H1 (cell line): Measurements from ENCODE around the gene ZNF346. TPM values are rescaled to one million over a fixed set of nuclear protein-coding genes. Genes with fewer than 3 reads are reported as not detected.

Source experiments
- CTCF ChIA-PET: fragments of 300-600 bp; sonication (Branson Sonifier 250); formaldehyde crosslinking; loops from one replicate; lab custom pipeline; 2021; ENCODE audit not compliant: partially characterized antibody; lab: Charles Lee
- POLR2A ChIA-PET: fragments of 300-600 bp; sonication (Branson Sonifier 250); formaldehyde crosslinking; loops from one replicate; lab custom pipeline; 2021; ENCODE audit warnings: inconsistent platforms; ENCODE audit not compliant: partially characterized antibody; lab: Charles Lee
- DNase-seq, 2 experiments: peaks; one replicate each; pipeline versions ENCODE4 v3.0.0 to v3.0.0-alpha.2; 2010 to 2022; ENCODE audit warnings: low spot score in 2 of 2, low read depth in 1 of 2, mixed read lengths in 1 of 2
- FAIRE-seq: peaks from 2 replicates; lab custom pipeline; 2011; peaks lifted over from hg19 to GRCh38; lab: Jason Lieb, UNC
- H2AFZ ChIP-seq: 2 replicates; pipeline ENCODE4 v1.8.1; 2012; ENCODE audit warnings: low read length, inconsistent platforms
- H2AK5ac ChIP-seq: 2 replicates; pipeline ENCODE4 v1.6.1; 2013; ENCODE audit warnings: low read depth, low read length
- H2BK120ac ChIP-seq: replicated peaks from 2 replicates; pipeline ENCODE3; 2013; ENCODE audit warnings: low read depth, low read length, inconsistent platforms
- H2BK12ac ChIP-seq: 2 replicates; pipeline ENCODE4 v1.6.1; 2013; ENCODE audit warnings: low read depth, low read length
- H2BK15ac ChIP-seq: 2 replicates; pipeline ENCODE4 v1.6.1; 2013; ENCODE audit warnings: low read length
- H2BK20ac ChIP-seq: 2 replicates; pipeline ENCODE4 v1.6.1; 2013; ENCODE audit warnings: low read length
- H2BK5ac ChIP-seq: 2 replicates; pipeline ENCODE4 v1.6.1; 2013; ENCODE audit warnings: low read depth, low read length
- H3K14ac ChIP-seq: 2 replicates; pipeline ENCODE4 v1.6.1; 2013; ENCODE audit warnings: inconsistent platforms; ENCODE audit not compliant: insufficient read length
- H3K18ac ChIP-seq: 2 replicates; pipeline ENCODE4 v1.6.1; 2013; ENCODE audit warnings: low read length; ENCODE audit errors: extremely low read depth
- H3K23ac ChIP-seq: 2 replicates; pipeline ENCODE4 v1.6.1; 2013; ENCODE audit warnings: inconsistent platforms; ENCODE audit not compliant: insufficient read length
- H3K23me2 ChIP-seq: 2 replicates; pipeline ENCODE4 v1.6.1; 2013; ENCODE audit warnings: low read depth, low read length
- H3K27ac ChIP-seq: 2 replicates; pipeline ENCODE4 v1.6.1; 2011; ENCODE audit warnings: low read depth, low read length, inconsistent platforms
- H3K27me3 ChIP-seq, 4 experiments: replicated peaks in 1 of 4; 1 replicate in 1 of 4; 2 replicates in 3 of 4; pipeline versions ENCODE4 v1.6.1 to v1.8.1; 2011 to 2013; ENCODE audit warnings: low read length in 3 of 4, mild to moderate bottlenecking in 3 of 4, inconsistent platforms in 2 of 4, mixed read lengths in 2 of 4, moderate library complexity in 1 of 4; ENCODE audit not compliant: control insufficient read depth in 3 of 4, insufficient read depth in 3 of 4; ENCODE audit errors: extremely low read depth in 1 of 4
- H3K36me3 ChIP-seq, 4 experiments: 2 replicates each; pipeline versions ENCODE4 v1.6.1 to v1.8.1; 2011 to 2013; ENCODE audit warnings: mild to moderate bottlenecking in 4 of 4, low read length in 3 of 4, moderate library complexity in 2 of 4, control low read depth in 1 of 4, inconsistent platforms in 1 of 4; ENCODE audit not compliant: insufficient read depth in 4 of 4, control insufficient read depth in 2 of 4
- H3K4ac ChIP-seq: replicated peaks from 2 replicates; pipeline ENCODE3; 2013; ENCODE audit warnings: low read length, low read depth, mixed read lengths, inconsistent platforms; ENCODE audit not compliant: insufficient read length
- H3K4me1 ChIP-seq, 4 experiments: replicated peaks in 1 of 4; 1 replicate in 1 of 4; 2 replicates in 3 of 4; pipeline versions ENCODE4 v1.6.1 to v1.8.1; 2011 to 2013; ENCODE audit warnings: low read length in 3 of 4, inconsistent platforms in 2 of 4, mixed read lengths in 1 of 4; ENCODE audit not compliant: insufficient read depth in 4 of 4, control insufficient read depth in 3 of 4
- H3K4me2 ChIP-seq, 2 experiments: 2 replicates each; pipeline versions ENCODE4 v1.6.1 to v1.8.1; 2011 to 2013; ENCODE audit warnings: low read depth in 2 of 2, low read length in 2 of 2, control low read depth in 1 of 2, inconsistent platforms in 1 of 2, mild to moderate bottlenecking in 1 of 2; ENCODE audit not compliant: insufficient read depth in 1 of 2
- H3K4me3 ChIP-seq, 4 experiments: fragments of 200-600, 300-600 bp in 1 of 4; sonication (generic), shearing (Covaris generic), sonication (Bioruptor Twin) in 1 of 4; 2 replicates each; pipeline versions ENCODE4 v1.5.1 to v1.8.1; 2011 to 2016; ENCODE audit warnings: low read length in 4 of 4, low read depth in 3 of 4, control low read depth in 2 of 4, inconsistent platforms in 2 of 4, mild to moderate bottlenecking in 2 of 4, mixed read lengths in 1 of 4, moderate library complexity in 1 of 4; ENCODE audit not compliant: insufficient read depth in 2 of 4; ENCODE audit errors: extremely low read depth in 1 of 4
- H3K56ac ChIP-seq: replicated peaks from 2 replicates; pipeline ENCODE3; 2013; ENCODE audit warnings: low read depth, mild to moderate bottlenecking, mixed read lengths, low read length, inconsistent platforms; ENCODE audit not compliant: insufficient read length
- H3K79me1 ChIP-seq: 2 replicates; pipeline ENCODE4 v1.6.1; 2013; ENCODE audit warnings: low read depth, low read length, control low read depth
- H3K79me2 ChIP-seq, 2 experiments: 2 replicates each; pipeline versions ENCODE4 v1.6.1 to v1.8.1; 2012 to 2013; ENCODE audit warnings: low read length in 2 of 2, mild to moderate bottlenecking in 2 of 2, inconsistent platforms in 1 of 2; ENCODE audit not compliant: insufficient read depth in 2 of 2, control insufficient read depth in 1 of 2
- H3K9ac ChIP-seq, 4 experiments: replicated peaks in 1 of 4; 1 replicate in 1 of 4; 2 replicates in 3 of 4; pipeline versions ENCODE4 v1.6.1 to v1.8.1; 2011 to 2013; ENCODE audit warnings: low read depth in 3 of 4, low read length in 3 of 4, control low read depth in 2 of 4, mild to moderate bottlenecking in 2 of 4, moderate library complexity in 2 of 4, inconsistent platforms in 1 of 4; ENCODE audit errors: extremely low read depth in 1 of 4
- H3K9me3 ChIP-seq, 2 experiments: 2 replicates each; pipeline versions ENCODE4 v1.6.1 to v1.8.1; 2012 to 2013; ENCODE audit warnings: mild to moderate bottlenecking in 2 of 2, moderate library complexity in 2 of 2, control low read depth in 1 of 2, inconsistent platforms in 1 of 2, low read depth in 1 of 2, low read length in 1 of 2, mixed read lengths in 1 of 2; ENCODE audit not compliant: insufficient read depth in 2 of 2
- H4K20me1 ChIP-seq, 2 experiments: replicated peaks in 1 of 2; 2 replicates each; pipeline versions ENCODE3 to v1.8.1; 2011 to 2013; ENCODE audit warnings: inconsistent platforms in 2 of 2, low read length in 2 of 2, mild to moderate bottlenecking in 1 of 2; ENCODE audit not compliant: insufficient read depth in 2 of 2, control insufficient read depth in 1 of 2
- H4K5ac ChIP-seq: 2 replicates; pipeline ENCODE4 v1.6.1; 2013; ENCODE audit warnings: low read length, low read depth, mixed read lengths, inconsistent platforms; ENCODE audit not compliant: insufficient read length
- H4K8ac ChIP-seq: 2 replicates; pipeline ENCODE4 v1.8.0; 2013; ENCODE audit warnings: mild to moderate bottlenecking, moderate library complexity, low read length, inconsistent platforms; ENCODE audit not compliant: insufficient read depth; ENCODE audit errors: extremely low read depth
- H4K91ac ChIP-seq: replicated peaks from 2 replicates; pipeline ENCODE3; 2013; ENCODE audit warnings: low read length, mixed read lengths, inconsistent platforms; ENCODE audit not compliant: insufficient read length
- CEBPB ChIP-seq: IDR thresholded peaks from 2 replicates; pipeline ENCODE4 v1.6.1; 2012; ENCODE audit warnings: low read depth, low read length
- CHD2 ChIP-seq: IDR thresholded peaks from 2 replicates; pipeline ENCODE4 v1.6.1; 2012; ENCODE audit warnings: low read length, improper control_type of control experiment
- EGR1 ChIP-seq: IDR thresholded peaks from 2 replicates; pipeline ENCODE4 v1.6.1; 2011; ENCODE audit warnings: low read depth, low read length, borderline replicate concordance
- FOSL1 ChIP-seq: IDR thresholded peaks from 2 replicates; pipeline ENCODE4 v1.6.1; 2011; ENCODE audit warnings: mild to moderate bottlenecking, low read depth, low read length, moderate library complexity; ENCODE audit not compliant: insufficient read depth
- GABPA ChIP-seq: IDR thresholded peaks from 2 replicates; pipeline ENCODE4 v1.6.1; 2011; ENCODE audit warnings: mild to moderate bottlenecking, low read length, moderate library complexity, borderline replicate concordance; ENCODE audit not compliant: insufficient read depth
- SIX5 ChIP-seq: IDR thresholded peaks from 2 replicates; pipeline ENCODE4 v1.6.1; 2011; ENCODE audit warnings: mild to moderate bottlenecking, low read depth, low read length
- SP4 ChIP-seq: IDR thresholded peaks from 2 replicates; pipeline ENCODE4 v1.6.1; 2012; ENCODE audit warnings: low read length, inconsistent platforms
- SRF ChIP-seq: IDR thresholded peaks from 2 replicates; pipeline ENCODE4 v1.6.1; 2011; ENCODE audit warnings: mild to moderate bottlenecking, low read depth, low read length, moderate library complexity
- SUZ12 ChIP-seq: fragments of 200-600 bp; sonication (generic); IDR thresholded peaks from 2 replicates; pipeline ENCODE4 v1.6.1; 2012; ENCODE audit warnings: mild to moderate bottlenecking, inconsistent platforms, low read length, moderate library complexity, mixed read lengths
- TAF1 ChIP-seq: IDR thresholded peaks from 2 replicates; pipeline ENCODE4 v1.6.1; 2011; ENCODE audit warnings: mild to moderate bottlenecking, low read depth, low read length
- ZNF274 ChIP-seq: IDR thresholded peaks from 2 replicates; pipeline ENCODE4 v1.7.0; 2012; ENCODE audit warnings: low read length, borderline replicate concordance; ENCODE audit errors: extremely low read depth
- WGBS, 2 experiments: shearing (Covaris generic) in 1 of 2; methylation state at CpG; one replicate each; pipeline versions ENCODE4 v1.1.6 to v1.1.7; 2013 to 2015; ENCODE audit warnings: low lambda C conversion rate in 2 of 2, mixed read lengths in 2 of 2, inconsistent platforms in 1 of 2, low coverage in 1 of 2, missing lambda C conversion rate in 1 of 2; ENCODE audit not compliant: insufficient replicate concordance in 2 of 2, insufficient coverage in 1 of 2, insufficient read length in 1 of 2; ENCODE audit errors: extremely low coverage in 1 of 2, missing lambda C conversion rate in 1 of 2; 5-methylcytosine and 5-hydroxymethylcytosine counted together
- polyA plus RNA-seq, 7 experiments: library from polyadenylated mRNA; depleted of rRNA in 3 of 7; stranded (reverse) in 5 of 7; unstranded in 2 of 7; fragments of >200 nt in 5 of 7; fragments of 200-250 nt in 2 of 7; gene quantifications; 1 replicate in 5 of 7; 2 replicates in 1 of 7; 4 replicates in 1 of 7; pipeline versions ENCODE4 v1.2.1 to v1.2.3, GENCODE V29; 2011 to 2013; ENCODE audit warnings: missing spikeins in 2 of 7, mixed read lengths in 2 of 7
- total RNA-seq: library from RNA; stranded (reverse); fragmentation: NEBNext Ultra II Directional; extraction: Animal tissue kit (Norgen Biotek cat#: 25700); gene quantifications from 2 replicates; pipeline ENCODE4 v1.2.1, GENCODE V29; 2021
- TF ChIP-seq, protein P1 (sequence below), 3 experiments: IDR thresholded peaks; 1 replicate in 2 of 3; 2 replicates in 1 of 3; pipeline versions ENCODE4 v1.5.1 to v1.6.1; 2011; ENCODE audit warnings: low read length in 3 of 3, mild to moderate bottlenecking in 3 of 3, inconsistent platforms in 2 of 3, low read depth in 1 of 3, moderate library complexity in 1 of 3; ENCODE audit not compliant: insufficient read depth in 1 of 3; ENCODE audit errors: control extremely low read depth in 1 of 3

Gene ZNF346
- total and polyA plus RNA-seq, 2 of the 8 experiments (the other 6 are each of a cell fraction or from before 2014, with no cell fraction given): 19.9 to 20.8 TPM

DNA sequence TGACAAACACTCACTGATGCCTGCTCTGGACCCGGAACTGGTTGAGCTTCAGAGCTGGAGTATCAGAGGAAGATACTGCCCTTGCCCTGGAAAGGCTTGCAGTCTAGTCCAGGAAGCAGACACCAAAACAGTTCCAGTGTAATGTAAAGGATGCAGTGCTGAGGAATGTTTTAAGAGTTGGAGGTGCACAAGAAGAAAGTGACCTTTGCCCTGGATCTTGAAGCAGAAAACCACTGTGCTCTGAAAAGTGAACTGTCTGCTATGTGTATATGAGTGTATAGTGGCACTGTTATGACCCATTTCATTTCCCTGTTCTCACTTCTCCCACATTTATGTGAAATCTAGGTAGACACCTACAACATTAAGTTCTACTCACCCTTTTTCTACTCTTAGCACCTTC is 2.1 kb downstream of the ZNF346 start:
- Histone ChIP-seq H3K9ac (no peak overlapping the region), H2AK5ac (no peak overlapping the region), H3K4me1 (peaks cover 0 to 4% (median 0%) of the 10 kb centered on the region in 4 experiments; a peak in 3 of 7 replicates), H3K79me1 (0 out of 2 replicates have a peak, but pooled peaks cover 4% of the 10 kb centered on the region), H3K79me2 (peaks cover 0 to 28% of the 10 kb centered on the region in 2 experiments; a peak in 2 of 4 replicates), H3K27me3 (no peaks in the 10 kb centered on the region), H2BK120ac (no peak overlapping the region), H2AFZ (no peak overlapping the region), H3K23me2 (peaks cover 7% of the 10 kb centered on the region; the same call in 1 of the 2 replicates), H3K14ac (no peak overlapping the region), H3K4me3 (no peak overlapping the region), H2BK12ac (no peak overlapping the region), H3K23ac (no peak overlapping the region), H4K8ac (no peak overlapping the region), H4K5ac (no peak overlapping the region), H3K4me2 (no peak overlapping the region), H3K27ac (no peak overlapping the region), H4K20me1 (peaks cover 0 to 1% of the 10 kb centered on the region in 2 experiments), H3K4ac (no peak overlapping the region), H3K56ac (no peak overlapping the region), H4K91ac (no peak overlapping the region), H2BK15ac (no peak overlapping the region), H3K18ac (no peak overlapping the region), H3K9me3 (no peaks in the 10 kb centered on the region), H3K36me3 (peaks cover 0 to 9% (median 2%) of the 10 kb centered on the region in 4 experiments; a peak in 3 of 8 replicates), H2BK5ac (no peak overlapping the region), H2BK20ac (no peak overlapping the region)
- ChIA-PET CTCF (interaction anchor here (1.0 kb wide), 1 partner anchor 13 kb away, joined by 3 read pairs; no protein-coding TSS in a partner anchor), POLR2A (interaction anchor here (1.3 kb wide), 1 partner anchor 18 kb away, joined by 6 read pairs; the partner anchor contains the start of gene UIMC1)
- DNase-seq (no peak), FAIRE-seq (no peak)
- WGBS, 2 experiments: 93% methylated on average over 1 of the region's 1 CpG; no CpG with 5 or more reads in 1 of the 2 experiments
- TF ChIP-seq FOSL1 (no peak), SRF (no peak), CEBPB (no peak), ZNF274 (no peak), EGR1 (no peak), SP4 (no peak), CHD2 (no peak), GABPA (no peak), SIX5 (no peak), SUZ12 (no peak), TAF1 (no peak)
- TF ChIP-seq, protein P1, sequence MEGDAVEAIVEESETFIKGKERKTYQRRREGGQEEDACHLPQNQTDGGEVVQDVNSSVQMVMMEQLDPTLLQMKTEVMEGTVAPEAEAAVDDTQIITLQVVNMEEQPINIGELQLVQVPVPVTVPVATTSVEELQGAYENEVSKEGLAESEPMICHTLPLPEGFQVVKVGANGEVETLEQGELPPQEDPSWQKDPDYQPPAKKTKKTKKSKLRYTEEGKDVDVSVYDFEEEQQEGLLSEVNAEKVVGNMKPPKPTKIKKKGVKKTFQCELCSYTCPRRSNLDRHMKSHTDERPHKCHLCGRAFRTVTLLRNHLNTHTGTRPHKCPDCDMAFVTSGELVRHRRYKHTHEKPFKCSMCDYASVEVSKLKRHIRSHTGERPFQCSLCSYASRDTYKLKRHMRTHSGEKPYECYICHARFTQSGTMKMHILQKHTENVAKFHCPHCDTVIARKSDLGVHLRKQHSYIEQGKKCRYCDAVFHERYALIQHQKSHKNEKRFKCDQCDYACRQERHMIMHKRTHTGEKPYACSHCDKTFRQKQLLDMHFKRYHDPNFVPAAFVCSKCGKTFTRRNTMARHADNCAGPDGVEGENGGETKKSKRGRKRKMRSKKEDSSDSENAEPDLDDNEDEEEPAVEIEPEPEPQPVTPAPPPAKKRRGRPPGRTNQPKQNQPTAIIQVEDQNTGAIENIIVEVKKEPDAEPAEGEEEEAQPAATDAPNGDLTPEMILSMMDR (IDR thresholded peaks at IDR 0.05; ENCODE audit: control extremely low read depth in 1 of 3, insufficient read depth in 1 of 3, low read depth in 1 of 3, low read length in 3 of 3): no peak
